Heart left ventricle (tissue), 16 donors: Measurements from ENCODE around the gene CCDC187. TPM values are rescaled to one million over a fixed set of nuclear protein-coding genes. Genes with fewer than 3 reads are reported as not detected.

Experiments
- ATAC-seq, 4 donors: fragments of 200-7000 bp; cut with Tn5 transposase; one replicate each; pipeline ENCODE4 v1.9.1; 2020 to 2022; ENCODE audit warnings: moderate library complexity in 4 of 4, mild to moderate bottlenecking in 3 of 4, moderate number of reproducible peaks in 1 of 4
- DNase-seq, 5 donors: peaks; one replicate each; pipeline ENCODE4 v3.0.0-alpha.2; 2020
- H3K27ac ChIP-seq, 12 donors: fragments of 200-600 bp; sonication (generic) in 4 of 12; one replicate each; pipeline versions ENCODE4 v1.5.0 to v1.8.0; 2016 to 2022; ENCODE audit warnings: mild to moderate bottlenecking in 2 of 12
- H3K27me3 ChIP-seq, 9 donors: fragments of 200-600 bp; sonication (generic) in 2 of 9; one replicate each; pipeline versions ENCODE4 v1.5.1 to v1.8.0; 2016 to 2022; ENCODE audit warnings: mild to moderate bottlenecking in 3 of 9
- H3K36me3 ChIP-seq, 9 donors: fragments of 200-600 bp; sonication (generic) in 2 of 9; one replicate each; pipeline versions ENCODE4 v1.5.0 to v1.8.0; 2018 to 2022; ENCODE audit warnings: mild to moderate bottlenecking in 2 of 9
- H3K4me1 ChIP-seq, 12 donors: fragments of 200-600 bp; sonication (generic) in 4 of 12; one replicate each; pipeline versions ENCODE4 v1.5.0 to v1.8.0; 2016 to 2022; ENCODE audit warnings: mild to moderate bottlenecking in 3 of 12
- H3K4me3 ChIP-seq, 12 donors: fragments of 200-600 bp; sonication (generic) in 4 of 12; one replicate each; pipeline versions ENCODE4 v1.5.0 to v1.8.0; 2017 to 2022; ENCODE audit warnings: mild to moderate bottlenecking in 9 of 12, moderate library complexity in 4 of 12
- H3K9me3 ChIP-seq, 12 donors: fragments of 200-600 bp; sonication (generic) in 4 of 12; one replicate each; pipeline versions ENCODE4 v1.5.0 to v1.8.0; 2016 to 2022; ENCODE audit warnings: mild to moderate bottlenecking in 1 of 12
- CTCF ChIP-seq, 12 donors: fragments of 200-600 bp; sonication (generic) in 4 of 12; IDR thresholded peaks; one replicate each; pipeline versions ENCODE4 v1.5.0 to v1.8.0; 2018 to 2022; ENCODE audit warnings: antibody characterized with exemption in 12 of 12, mild to moderate bottlenecking in 5 of 12
- POLR2A ChIP-seq, 2 donors: fragments of 450-650 bp; IDR thresholded peaks; one replicate each; pipeline ENCODE4 v1.6.1; 2017; ENCODE audit warnings: antibody characterized with exemption in 2 of 2, mild to moderate bottlenecking in 2 of 2, moderate library complexity in 2 of 2
- WGBS, 4 donors: extraction: QIAGEN DNeasy Blood & Tissue Kit in 2 of 4; methylation state at CpG; one replicate each; pipeline versions ENCODE4 v1.1.5 to v1.1.7; 2013 to 2018; 5-methylcytosine and 5-hydroxymethylcytosine counted together
- intact Hi-C, 10 donors: fragments of 100-400 bp; cut with DNase I; formaldehyde crosslinking; loops; one replicate each; pipeline versions ENCODE4 v1.11.1 to v1.14.2; 2022
- polyA plus RNA-seq, 2 donors: library from polyadenylated mRNA; stranded (reverse); fragments of 200-250 nt; gene quantifications; one replicate each; pipeline ENCODE4 v1.2.3, GENCODE V29; 2013
- total RNA-seq, 9 donors: library from RNA; depleted of rRNA in 2 of 9; stranded (reverse); fragments of >200 nt in 2 of 9; fragmentation: NEBNext Ultra II Directional in 3 of 9; extraction: Animal tissue kit (Norgen Biotek cat#: 25700) in 3 of 9; gene quantifications; one replicate each; pipeline versions ENCODE4 v1.1.0 to v1.2.4, GENCODE V29; 2016 to 2023
- donor health status: ischemic (EF 13 %, LVEDD 7.1; RV severe dilation, severe dysfunction).
- donor health status: healthy with polysubstance abuse.
- donor health status: DM: no; HTN: yes; CAD: no.
- donor health status: DM: no; HTN: no; CAD: no.
- donor health status: ischemic (EF 25% LVEDD 6.9; RV normal size, moderate dysfunction).
- donor health status: ischemic (EF 25% LVEDD 5.7; RV mildly dilated, moderate dysfunction).
- donor health status: healthy.
- donor health status: DM: yes; HTN: yes; CAD: no.
- donor health status: ischemic (EF 35%, LVEDD 5.7; RV mildly dilated, moderate dysfunction).
- donor health status: nonischemic (EF 11% LVEDD 7.7; RV severe dilation, severe dysfunction).
- donor health status: DM: yes; HTN: yes; CAD: no.
- donor health status: PGD.
- donor health status: ischemic (EF 29% LVEDD 5.4; RV normal size, mild dysfunction).
- donor health status: nonischemic (EF 23%, LVEDD 6.1; RV moderate dilation, normal function).

CCDC187 gene
- total and polyA plus RNA-seq, 11 donors = 0.04 TPM; not detected in 10

DNA sequence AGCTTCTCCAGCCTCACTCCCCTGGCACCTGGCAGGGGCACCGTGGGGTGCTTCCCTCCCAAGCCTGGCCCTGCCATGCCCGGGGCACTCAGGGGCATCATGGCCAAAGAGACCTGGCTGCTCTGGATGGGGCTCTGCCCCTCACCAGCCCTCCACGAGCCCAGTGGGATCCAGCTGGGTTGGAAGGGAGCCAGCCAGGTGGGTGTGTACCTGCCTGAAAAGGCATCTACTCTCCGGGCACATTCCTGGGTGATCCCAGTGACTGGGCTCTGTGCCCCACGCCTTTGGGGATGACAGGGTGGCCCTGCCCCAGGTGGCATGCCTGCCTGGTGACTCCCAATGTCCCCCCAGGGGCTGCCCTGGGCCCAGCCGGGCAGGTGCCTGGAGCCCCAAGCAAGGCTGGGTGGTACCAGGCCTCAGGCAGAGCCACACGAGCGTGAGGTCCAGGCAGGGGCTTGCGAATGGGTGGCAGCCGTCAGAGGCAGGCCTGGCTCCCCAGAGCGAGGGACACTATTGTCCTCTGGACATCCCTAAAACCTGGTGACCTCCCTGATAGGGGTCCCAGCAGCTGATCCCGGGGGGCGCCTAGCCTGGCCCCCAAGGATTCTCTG is 24.2 kb upstream of the CCDC187 start:
- Histone ChIP-seq H3K4me3 (peak overlapping the region; percentile 48 to 86 (median 71)), H3K36me3 (peaks cover 0 to 3% (median 0%) of the 10 kb centered on the region in 9 donors), H3K4me1 (peaks cover 5 to 62% (median 28%) of the 10 kb centered on the region in 12 donors), H3K27me3 (no peaks in the 10 kb centered on the region), H3K27ac (peak overlapping the region; percentile 39 to 84 (median 76)), H3K9me3 (no peaks in the 10 kb centered on the region)
- TF ChIP-seq POLR2A (IDR thresholded peaks at IDR 0.05) (no peak), CTCF (IDR thresholded peaks at IDR 0.05) (no peak)
- DNase-seq = peak in 1 of 5 donors; percentile 66
- WGBS, 4 donors = 0 to 31% (median 21%) methylated on average over 3 to 13 of the region's 13 CpGs
- ATAC-seq = no peak
- intact Hi-C loops = no loop called here

DNA sequence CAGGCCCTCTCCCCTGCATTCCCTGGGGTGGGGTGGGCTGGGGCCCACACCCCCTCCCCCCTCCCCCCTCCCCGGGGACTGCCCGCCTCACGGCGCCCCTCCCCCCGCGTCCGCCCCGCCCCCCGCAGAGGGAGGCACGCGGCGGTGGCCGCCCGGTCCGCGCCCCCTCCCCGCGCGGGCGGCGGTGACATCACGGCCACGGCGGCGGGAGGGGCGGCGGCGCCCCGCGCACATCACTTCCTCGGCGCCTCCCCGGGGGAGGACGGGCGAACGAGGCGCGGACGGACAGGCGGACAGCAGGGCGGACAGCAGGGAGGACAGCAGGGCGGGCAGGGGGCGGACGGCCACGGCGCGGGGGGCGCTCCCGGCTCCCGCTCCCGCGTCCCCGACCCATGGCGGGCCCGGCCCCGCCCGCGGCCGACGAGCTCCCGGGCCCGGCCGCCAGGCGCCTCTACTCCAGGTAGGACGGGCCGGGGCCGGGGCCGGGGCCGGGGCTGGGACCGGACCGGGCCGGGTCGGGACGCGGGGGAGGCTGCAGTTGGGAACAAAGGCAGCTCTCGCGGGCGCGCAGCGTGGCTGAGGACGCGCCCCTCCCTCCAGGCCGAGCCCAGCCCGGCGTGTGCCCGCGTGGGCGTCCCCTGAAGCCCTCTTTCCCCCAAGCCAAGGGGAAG is 23.5 kb upstream of the CCDC187 start, which contains the start of gene GPSM1:
Gene GPSM1, plus strand, starts transcription at position 236 of the 671 bp plus-strand sequence. Its CDS starts 157 bp downstream, at position 393.
- 0 to 1% (median 1%) methylated on average over 21 to 86 of the region's 88 CpGs for WGBS, 4 donors
- ATAC-seq (peak in 3 of 4 donors; percentile 15 to 39 (median 21)), DNase-seq (peak; percentile 71 to 85 (median 78))
- H3K4me3 ChIP-seq = peak within 1 kb of the TSS; percentile 48 to 86 (median 71)
- no peaks in the 10 kb centered on the region for H3K9me3 ChIP-seq
- peaks cover 0 to 3% (median 0%) of the 10 kb centered on the region in 9 donors for H3K36me3 ChIP-seq
- no peaks in the 10 kb centered on the region for H3K27me3 ChIP-seq
- peaks cover 5 to 62% (median 28%) of the 10 kb centered on the region in 12 donors for H3K4me1 ChIP-seq
- peak within 1 kb of the TSS; percentile 39 to 84 (median 76) for H3K27ac ChIP-seq
- TF ChIP-seq CTCF (IDR thresholded peaks at IDR 0.05) (peak in 1 of 12 donors; percentile 5), POLR2A (IDR thresholded peaks at IDR 0.05) (no peak)
- intact Hi-C loops = no loop called here

DNA sequence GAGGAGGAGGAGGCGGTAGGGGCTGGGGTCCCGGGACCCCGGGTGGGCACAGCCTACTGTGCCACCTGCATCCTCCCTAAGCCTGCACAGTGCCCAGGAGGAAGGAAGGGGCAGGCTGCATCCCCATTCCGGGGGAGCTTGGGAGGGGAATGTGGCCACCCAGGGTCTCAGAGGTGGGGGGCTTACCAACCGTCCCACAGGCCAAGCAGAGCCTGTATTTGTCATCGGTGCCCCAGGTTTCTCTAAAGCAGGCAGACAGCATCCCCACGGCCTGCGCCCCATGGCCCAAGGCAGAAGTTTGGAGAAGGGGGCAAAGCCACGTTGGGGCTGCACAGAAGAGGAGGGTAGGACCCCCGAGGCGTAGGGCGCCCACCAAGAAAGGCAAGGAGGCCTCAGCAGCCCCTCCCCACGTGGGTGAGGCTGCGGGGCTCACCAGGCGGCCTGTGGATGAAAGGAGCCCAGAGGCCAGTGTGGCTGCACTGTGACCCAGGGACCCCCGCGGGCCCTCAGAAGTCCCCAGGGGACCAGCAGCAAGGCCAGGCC is 22.9 kb upstream of the CCDC187 start:
- no peak for DNase-seq
- intact Hi-C loops = no loop called here
- Histone ChIP-seq H3K9me3 (no peaks in the 10 kb centered on the region), H3K27me3 (no peaks in the 10 kb centered on the region), H3K27ac (peak overlapping the region in 11 of 12 donors; percentile 31 to 84 (median 72)), H3K4me1 (peaks cover 5 to 62% (median 28%) of the 10 kb centered on the region in 12 donors), H3K4me3 (peak overlapping the region in 11 of 12 donors; percentile 61 to 86 (median 72)), H3K36me3 (peaks cover 0 to 1% (median 0%) of the 10 kb centered on the region in 9 donors)
- no peak for TF ChIP-seq POLR2A (IDR thresholded peaks at IDR 0.05)
- TF ChIP-seq CTCF (IDR thresholded peaks at IDR 0.05) = no peak
- 38 to 50% (median 41%) methylated on average over 3 to 17 of the region's 17 CpGs for WGBS, 4 donors
- peak in 1 of 4 donors; percentile 13 for ATAC-seq
